ELF-1 (cell line): ENCODE measurements around the gene KCNK13.

Source experiments
- DNase-seq: peaks from one replicate; pipeline ENCODE4 v3.0.0-alpha.2; 2016; ENCODE audit warnings: low read depth, low spot score

KCNK13 gene

DNA sequence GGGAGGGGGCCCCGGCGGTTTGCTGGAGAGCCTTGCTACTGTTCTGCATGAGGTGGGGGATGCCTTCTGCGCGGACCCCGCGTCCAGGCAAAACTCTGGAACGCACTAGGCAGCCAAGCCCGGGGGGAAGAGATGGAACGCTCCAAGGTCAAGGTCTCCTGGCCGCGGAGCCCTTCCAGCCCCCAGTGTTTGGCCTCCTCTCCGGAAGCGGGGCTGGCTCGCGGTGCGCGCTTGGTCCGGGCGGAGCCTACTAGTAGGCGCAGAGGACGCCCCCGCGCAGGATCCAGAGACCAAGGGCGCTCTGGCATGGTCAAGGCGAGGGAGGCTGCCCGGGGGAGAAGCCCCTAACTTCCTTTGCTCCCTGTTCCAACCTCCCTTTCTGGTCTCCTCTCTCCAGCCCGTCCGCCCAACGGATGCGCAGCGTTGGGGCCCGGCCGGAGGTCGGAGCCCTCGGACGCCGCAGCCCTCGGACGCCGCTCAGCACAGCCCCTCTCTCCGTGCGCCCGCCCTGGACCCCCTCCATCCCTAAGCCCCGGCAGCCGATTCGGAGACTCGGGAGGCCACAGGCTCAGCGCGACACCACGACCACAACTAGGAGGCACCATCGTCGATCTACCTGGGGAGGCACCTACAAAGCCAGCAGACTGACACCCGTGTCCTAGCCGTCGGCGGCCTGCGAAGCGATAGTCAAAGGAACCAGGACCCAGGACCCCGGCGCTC, 669 bp upstream of the KCNK13 start:
- DNase-seq, result no peak

DNA sequence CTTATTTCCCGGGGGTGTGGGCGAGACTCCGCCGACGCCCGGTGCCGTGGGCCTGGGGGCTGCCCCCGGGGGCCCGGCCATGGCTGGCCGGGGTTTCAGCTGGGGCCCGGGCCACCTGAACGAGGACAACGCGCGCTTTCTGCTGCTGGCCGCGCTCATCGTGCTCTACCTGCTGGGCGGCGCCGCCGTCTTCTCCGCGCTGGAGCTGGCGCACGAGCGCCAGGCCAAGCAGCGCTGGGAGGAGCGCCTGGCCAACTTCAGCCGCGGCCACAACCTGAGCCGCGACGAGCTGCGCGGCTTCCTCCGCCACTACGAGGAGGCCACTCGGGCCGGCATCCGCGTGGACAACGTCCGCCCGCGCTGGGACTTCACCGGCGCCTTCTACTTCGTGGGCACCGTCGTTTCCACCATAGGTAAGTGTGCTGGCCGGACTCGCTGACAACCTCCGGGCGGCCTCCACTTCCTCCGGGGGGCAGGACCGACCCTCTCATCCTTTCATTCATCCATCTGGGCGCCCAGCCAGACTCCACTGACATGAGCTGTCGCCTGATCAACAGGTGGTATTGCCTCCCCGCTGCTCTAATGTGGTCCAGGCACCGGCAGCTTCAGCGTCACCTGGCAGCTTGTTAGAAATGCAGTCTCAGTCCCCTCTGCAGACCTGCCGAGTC, 467 bp downstream of the KCNK13 start:
- peak; percentile 49 for DNase-seq

DNA sequence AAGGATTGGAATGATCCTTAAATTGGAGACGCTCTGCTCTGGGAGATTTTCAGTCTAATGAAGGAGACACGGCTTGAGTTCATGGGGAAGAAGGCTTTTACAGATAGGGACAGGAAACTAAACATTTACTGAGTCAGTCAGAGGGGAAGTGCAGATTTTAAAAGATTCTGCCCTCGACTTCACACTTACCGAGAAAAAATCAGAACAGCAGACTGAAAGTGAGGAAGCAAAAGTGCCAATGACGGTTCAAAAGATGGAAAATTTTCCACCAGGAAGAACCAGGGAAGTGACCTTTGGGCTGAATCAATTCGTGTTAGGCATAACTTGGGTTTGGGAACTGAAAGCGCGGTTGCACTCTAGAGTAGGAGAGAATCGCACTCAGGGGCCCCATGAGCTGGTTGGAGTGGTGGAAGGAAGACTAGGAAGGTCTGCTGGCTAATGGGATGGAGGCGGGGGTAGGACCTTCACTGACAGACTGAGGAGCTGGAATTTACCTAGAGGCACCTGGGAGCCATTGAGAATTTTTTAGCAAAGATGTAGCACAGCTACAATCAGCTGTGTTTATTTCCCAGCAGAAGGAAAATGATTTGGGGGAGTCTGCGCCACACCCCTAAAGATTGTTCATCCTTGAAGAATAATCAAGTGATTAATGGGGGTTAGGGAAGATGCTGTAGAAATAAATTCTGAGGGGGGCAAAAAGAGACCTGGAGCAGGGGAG, 1.2 kb downstream of the KCNK13 start:
- no peak for DNase-seq

DNA sequence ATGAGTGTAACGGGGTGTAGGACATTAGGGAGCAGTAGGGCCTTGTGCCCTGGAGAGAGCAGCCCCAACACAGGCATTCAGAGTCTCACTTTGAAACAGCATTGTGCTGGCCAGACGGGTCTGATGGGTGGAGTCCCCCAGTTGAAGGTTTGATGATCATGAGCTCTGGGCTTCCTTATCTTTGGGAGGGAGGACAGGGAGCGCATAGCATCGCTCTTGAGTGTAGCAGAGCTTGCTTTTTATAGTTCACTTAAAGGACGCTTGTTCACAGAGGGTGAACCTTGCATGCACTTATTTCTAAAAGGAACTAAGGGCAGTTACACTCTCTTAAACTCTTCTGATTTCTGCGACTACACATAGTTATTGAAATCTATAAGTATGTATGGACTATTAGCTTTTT, 10.6 kb downstream of the KCNK13 start:
- no peak for DNase-seq

DNA sequence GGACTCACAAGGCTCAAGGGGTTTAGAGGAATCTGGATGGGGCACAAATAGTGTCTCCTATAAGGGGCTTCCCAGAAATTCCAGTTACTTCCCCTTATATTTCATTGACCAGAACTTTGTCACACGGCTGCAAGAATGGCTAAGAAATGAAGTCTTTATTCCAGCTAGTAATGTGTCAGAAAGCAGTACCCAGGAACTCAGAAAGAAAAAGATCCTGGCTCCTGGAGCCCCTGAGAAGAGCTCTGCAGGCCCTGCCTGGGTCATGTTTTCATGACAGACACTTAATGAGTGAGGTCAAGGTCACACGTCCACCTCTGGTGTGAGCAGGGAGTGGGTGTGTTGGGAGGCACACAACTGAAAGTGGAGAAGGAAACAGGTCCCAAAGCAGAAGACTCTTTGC, 17.8 kb downstream of the KCNK13 start:
- no peak for DNase-seq

DNA sequence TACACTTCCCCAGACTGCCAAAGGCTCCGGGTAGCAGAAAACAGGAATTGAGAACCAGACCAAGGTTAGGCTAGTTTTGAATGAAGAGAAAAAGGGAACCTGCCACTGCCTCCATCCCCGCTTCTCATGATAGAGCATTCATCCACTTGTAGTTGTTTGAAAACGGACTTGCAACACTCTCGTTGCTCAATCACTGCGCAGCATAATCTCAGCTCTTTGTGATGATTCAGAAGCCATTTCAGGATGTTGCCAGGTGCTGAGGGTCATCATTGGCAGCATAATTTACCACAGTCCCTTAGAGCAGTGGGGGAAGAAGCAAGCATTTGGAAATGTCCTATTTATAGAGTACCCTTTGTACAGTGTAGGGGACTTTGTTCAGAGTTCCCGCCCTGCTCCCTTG, 25.6 kb downstream of the KCNK13 start:
- DNase-seq, result no peak

DNA sequence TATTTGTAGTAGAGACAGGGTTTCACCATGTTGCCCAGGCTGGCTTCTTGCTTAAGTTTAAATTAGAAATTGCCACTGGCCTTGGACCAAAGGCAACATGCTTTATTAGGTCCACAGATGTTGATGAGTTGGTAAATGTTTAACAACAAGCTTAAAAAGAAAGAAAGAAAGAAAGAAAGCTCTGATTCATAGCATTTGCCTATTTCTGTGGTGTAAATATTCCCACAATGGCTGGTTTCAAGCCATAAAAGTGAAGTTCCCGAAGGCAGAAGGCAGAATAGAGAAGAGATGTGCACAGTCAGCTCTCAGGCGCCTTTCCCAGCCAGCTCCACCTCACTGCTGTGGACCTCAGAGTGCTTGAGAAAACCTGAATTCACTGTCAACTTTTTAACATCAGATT, 26.4 kb downstream of the KCNK13 start:
- no peak for DNase-seq

DNA sequence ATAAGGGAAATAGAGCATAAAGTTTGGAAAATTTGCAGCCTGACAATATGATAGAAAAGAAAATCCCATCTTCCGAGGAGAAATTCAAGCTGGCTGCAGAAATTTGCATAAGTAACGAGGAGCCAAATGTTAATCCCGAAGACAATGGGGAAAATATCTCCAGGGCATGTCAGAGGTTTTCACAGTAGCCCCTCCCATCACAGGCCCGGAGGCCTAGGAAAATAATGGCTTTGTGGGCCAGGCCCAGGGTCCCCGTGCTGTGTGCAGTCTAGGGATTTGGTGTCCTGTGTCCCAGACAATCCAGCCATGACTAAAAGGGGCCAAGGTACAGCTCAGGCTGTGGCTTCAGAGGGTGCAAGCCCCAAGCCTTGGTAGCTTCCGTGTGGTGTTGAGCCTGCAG, 27.7 kb downstream of the KCNK13 start:
- DNase-seq, result peak; percentile 67

DNA sequence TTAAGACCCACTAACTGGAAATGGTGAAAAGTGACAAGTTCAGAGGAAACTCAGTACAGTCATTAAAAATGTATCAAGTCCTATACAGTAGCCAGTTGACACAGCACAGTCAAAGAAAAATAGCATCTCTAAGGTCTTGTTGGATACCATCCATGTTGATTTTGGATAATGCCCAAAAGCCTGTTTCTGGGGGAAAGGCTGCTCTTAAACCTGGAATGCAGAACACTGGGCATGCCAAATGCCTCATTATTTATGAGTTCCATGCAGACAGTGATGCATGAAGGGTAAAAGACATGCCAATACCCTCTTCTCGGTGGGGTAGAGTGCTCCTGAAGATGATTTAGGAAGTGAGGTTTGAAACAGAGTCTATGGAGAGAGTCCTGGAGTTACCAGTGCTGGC, 29.6 kb downstream of the KCNK13 start:
- DNase-seq, result no peak

DNA sequence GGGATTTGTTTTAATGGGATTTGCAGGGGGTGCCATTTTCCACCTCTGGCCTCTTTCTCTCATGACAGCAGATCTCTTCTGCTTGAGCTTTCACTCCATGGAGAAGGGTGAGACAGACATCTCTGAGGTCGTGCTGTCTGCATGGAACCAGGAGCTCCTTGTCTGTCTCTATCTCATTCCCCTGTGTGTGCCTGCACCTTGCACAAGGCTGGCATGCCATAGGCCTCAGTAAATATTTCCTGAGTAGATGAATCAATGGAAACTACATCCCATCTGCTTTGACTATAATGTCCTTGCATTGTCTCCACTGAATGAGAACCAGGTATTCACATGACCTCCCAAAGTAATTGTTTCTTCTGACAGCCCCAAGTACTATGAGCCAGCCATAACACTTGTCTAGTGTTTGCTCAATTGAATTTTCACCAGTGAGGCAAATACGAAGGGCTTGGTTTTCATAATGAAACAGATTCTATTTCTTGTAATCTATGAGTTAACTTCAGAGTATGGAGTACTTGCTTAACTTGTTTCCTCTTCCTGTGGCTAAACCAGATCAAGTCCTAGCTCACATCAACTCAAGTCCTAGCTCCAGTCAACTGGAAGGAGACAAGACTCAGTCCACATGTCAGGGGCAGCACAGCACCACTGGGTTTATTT, 32.3 kb downstream of the KCNK13 start:
- no peak for DNase-seq

DNA sequence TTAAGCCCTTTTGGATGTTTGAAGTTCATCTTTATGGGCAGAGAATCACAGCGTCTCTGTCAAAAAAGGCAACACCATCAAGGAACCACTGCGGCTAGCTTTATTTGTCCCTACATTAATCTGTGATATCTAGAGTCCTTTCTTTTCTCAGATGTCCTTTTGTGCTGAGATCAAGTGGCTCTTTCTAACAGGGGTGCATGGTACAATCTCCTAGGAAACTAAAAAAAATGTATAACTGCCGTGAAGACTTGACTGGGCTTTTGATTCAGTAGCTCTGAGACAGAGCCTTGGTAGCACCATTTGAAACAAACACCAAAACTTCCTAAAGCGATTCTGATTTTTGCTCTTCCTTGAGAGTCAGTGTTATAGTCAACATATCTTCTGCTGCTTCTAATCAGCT, 33.3 kb downstream of the KCNK13 start:
- DNase-seq, result no peak

DNA sequence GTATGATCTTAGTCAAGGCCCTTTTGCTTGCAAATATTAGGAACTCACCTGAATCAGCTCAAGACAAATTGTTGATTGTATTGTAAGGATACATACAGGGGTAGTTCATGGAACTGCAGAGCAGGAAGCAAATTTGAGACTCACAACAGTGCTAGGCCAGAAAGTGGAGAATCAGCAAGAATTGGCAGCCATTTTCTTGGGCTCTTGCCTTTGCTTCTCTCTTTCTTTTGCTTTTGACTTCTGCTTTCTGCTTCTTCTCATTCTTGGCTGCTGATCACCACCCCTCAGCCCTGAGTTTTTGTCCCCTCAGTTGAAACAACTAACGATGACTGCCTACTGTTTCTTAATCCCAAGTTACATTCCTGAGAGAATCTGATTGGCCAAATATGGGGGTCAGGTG, 34.8 kb downstream of the KCNK13 start:
- no peak for DNase-seq

DNA sequence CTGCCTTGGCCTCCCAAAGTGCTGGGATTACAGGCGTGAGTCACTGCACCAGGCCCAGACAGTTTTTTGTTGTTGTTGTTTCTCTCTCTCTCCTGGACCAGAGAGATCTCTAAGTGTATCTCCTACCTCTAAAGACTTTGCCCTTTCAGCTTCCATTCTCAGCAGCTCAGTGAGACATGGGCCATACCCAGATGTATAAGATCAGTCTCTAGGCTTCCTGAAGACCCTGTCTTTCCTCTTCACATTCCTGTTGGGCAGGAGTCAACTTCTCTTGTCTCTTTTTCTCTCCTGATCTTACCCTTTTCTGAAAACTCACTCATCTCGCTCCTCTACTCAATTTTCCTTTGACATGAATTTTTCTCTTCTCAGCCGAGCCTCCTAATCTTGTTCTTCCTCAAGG, 42.0 kb downstream of the KCNK13 start:
- DNase-seq, result no peak

DNA sequence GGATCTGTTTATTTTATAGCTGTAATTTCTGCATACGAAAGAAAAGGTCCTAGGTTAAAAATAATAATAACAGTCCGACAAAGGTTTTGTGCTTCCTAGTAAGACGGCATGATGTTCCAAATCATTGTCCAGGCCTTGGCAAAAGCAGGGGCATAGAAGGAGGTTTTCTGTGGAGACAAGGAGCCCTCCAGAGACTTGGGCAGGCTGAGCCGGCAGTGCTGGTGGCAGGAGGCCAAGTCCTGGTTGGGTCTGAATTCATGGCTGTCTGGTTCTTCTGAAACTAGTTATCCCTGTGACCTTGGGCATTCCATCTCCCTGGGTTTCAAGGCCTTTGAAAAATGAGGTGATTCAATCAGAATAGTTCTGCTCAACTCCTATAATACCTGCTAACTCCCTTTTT, 44.0 kb downstream of the KCNK13 start:
- no peak for DNase-seq

DNA sequence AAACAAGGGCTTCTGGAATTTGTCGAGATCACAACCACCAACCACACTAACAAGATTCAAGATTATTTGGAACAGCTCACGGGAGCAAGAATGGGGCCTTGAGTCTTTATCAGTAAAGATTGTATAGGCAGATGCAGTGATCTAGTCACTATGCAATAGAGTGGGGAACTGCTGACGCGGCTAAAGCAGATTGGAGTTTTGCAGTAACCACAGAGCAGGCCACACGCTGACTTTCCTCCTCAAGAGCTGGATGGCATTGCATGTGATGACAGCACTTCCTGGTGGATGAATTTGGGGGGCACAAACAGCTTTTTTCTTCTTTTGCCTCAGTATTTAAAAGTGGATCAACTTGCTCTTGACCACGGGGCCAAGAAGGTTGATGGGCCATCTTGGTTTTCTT, 46.0 kb downstream of the KCNK13 start:
- no peak for DNase-seq

DNA sequence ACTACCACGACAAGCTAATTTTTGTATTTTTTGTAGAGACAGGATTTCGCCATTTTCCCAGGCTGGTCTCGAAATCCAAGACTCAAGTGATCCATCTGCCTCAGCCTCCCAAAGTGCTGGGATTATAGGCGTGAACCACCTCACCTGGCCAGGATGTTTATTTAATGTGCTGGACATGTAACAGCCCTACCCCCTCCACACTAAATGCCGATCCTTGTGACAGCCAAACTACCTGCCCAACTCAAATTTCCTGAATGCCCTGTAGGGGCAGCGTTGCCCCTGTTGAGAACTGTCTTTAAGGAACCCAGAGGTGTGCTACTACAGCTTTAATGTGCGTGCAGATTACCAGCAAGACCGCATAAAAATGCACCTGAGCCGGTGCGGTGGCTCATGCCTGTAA, 48.1 kb downstream of the KCNK13 start:
- DNase-seq, result peak; percentile 70

DNA sequence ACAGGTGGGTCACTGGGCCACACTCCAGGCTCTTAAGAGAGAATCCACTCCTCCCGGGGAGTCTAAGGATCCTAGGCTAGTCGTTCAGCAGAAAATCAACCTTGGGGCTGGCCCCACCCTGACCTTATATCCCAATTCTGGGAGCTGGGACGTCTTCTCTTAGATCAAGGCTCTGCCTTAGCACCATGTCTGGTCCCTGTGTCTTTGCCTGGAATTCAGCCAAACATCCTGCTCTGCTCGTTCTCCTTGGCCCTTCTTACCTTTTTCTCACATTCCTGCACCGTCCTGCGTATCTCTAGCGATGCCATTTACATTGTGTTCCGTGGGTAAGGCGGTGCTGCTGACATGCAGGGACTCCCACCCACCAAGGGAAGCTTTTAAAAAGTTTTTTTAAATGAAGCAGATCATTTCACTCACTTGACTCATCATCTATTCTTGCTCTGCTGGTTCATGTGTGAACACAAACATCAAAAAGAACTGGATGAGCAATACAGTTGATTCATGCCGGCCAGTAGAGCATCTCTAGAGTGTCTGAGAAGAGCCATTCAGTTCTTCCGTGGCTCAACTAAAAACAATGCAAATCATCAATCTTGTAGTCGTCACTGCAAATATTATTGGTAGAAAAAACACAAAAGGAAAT, 50.2 kb downstream of the KCNK13 start:
- DNase-seq, result no peak

DNA sequence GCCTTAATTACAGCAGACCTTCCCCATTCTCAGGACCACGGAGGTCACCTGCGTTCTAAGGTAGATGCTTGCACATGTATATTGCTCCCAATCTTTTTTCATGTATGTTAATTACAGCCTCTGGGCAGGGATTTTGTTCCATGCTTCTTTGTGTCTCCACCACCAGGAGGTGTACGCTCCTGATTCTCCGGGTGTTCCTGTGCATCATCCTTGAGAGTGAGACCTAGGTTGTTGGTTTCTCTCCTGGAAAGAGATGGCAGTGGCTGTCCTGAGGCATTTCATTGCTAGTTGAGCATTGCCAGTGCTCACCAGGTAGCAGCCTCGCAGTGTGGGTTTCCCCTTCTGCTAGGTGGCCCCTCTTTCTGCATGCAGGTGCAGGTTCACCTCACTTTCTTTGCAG, 52.8 kb downstream of the KCNK13 start:
- peak; percentile 17 for DNase-seq

DNA sequence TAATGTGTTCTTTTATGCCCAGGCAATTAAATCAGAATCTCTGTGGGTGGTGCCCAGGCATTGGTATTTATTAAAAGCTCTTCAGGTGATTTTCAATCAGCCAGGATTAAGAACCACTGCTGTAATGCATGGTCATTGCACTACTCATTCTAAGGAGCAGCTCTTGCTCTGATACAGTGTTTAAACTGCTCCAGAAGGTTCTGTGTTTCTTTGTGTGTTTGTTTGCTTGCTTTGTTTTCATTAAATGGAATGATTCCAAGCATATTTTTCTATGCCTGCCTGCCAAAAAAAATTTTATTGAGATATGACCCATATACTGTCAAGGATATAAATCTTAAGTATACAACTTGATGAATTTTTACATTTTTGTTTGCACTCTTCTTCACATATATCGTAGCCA, 54.0 kb downstream of the KCNK13 start:
- no peak for DNase-seq

DNA sequence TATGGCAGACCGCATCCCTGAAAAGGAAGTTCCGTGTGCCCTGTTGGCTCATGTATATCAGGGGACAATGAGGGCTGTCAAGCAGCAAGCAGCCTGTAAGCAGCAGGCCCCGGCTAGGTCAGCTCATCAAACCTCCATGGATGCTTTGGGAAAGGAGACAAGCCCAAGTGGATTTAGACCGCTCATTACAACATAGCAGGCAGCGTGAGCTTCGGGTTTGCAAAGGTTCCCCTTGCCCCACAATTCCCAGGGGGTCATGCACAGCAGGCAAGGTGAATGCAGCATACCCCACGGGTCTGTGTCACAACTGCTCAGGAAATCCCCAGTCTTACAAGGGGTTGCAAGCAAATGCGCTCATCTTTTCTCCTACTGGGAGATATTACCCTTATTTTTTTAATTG, 54.6 kb downstream of the KCNK13 start:
- DNase-seq, result no peak

DNA sequence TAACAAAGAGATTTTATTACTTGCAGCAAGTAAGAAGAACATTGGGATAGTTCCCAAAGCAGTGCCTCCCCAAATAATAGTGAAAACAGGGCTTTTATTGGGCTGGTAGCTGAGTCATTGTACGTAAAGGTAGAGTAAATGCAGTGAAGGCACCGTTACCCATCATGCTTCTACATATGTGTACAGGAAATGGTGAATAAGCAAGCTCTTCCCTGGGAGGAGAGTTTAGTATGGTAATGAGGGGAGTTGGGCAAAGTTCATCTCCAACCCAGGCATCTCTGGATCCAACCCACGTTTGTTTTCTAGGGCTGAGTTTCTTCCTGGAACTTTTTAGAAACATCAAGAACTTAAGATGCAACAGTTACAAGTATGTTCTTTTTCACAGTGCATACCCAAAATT, 56.2 kb downstream of the KCNK13 start:
- DNase-seq, result no peak

DNA sequence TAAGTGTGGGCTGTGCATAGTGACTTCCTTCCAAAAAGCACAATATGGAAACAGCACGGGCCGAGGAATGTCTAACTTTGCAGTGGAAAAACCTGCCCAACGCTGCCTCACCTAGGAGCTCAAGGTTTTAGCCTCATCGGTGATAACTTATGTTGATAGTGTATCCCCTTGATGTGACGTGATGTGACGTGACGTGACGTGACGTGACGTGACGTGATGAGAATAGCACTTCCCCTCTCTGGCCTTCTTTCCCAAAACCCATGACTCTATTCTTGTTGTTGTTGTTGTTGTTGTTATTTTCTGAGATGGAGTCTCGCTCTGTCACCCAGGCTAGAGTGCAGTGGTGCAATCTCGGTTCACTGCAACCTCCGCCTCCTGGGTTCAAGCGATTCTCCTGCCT, 64.5 kb downstream of the KCNK13 start:
- no peak for DNase-seq
